Endothelial cell of umbilical vein (primary cell): Measurements from ENCODE around the gene NCKAP5. TPM values are rescaled to one million over a fixed set of nuclear protein-coding genes. Genes with fewer than 3 reads are reported as not detected.

Experiments used
- BruUV-seq: library from RNA; stranded (reverse); fragments of 400-500 nt; replicated peaks from 2 replicates; lab custom pipeline; 2021; lab: Mats Ljungman, UMichigan
- CTCF ChIA-PET: fragments of 300-600, 350-600 bp; sonication (Branson Sonifier 250); formaldehyde crosslinking; loops from one replicate; lab custom pipeline; 2021; ENCODE audit warnings: antibody characterized with exemption, inconsistent platforms; lab: Charles Lee
- POLR2A ChIA-PET: fragments of 300-600, 350-600 bp; sonication (Branson Sonifier 250); formaldehyde crosslinking; loops from one replicate; lab custom pipeline; 2021; ENCODE audit warnings: antibody characterized with exemption, inconsistent platforms; lab: Charles Lee
- DNase-seq: peaks from one replicate; pipeline ENCODE4 v3.0.0-alpha.2; 2011; ENCODE audit warnings: low read depth, low spot score
- FAIRE-seq: peaks from 2 replicates; lab custom pipeline; 2011; peaks lifted over from hg19 to GRCh38; lab: Jason Lieb, UNC
- H2AFZ ChIP-seq: 2 replicates; pipeline ENCODE4 v1.6.0; 2012; ENCODE audit warnings: low read depth, low read length, control low read depth, inconsistent platforms
- H3K27ac ChIP-seq: 2 replicates; pipeline ENCODE4 v1.5.1; 2011; ENCODE audit warnings: low read depth, mild to moderate bottlenecking, control low read depth, low read length, moderate library complexity; ENCODE audit not compliant: insufficient read depth
- H3K27me3 ChIP-seq, 2 experiments: 2 replicates each; pipeline versions ENCODE4 v1.6.0 to v1.6.1; 2011; ENCODE audit warnings: low read length in 2 of 2, mixed read lengths in 1 of 2; ENCODE audit not compliant: control insufficient read depth in 2 of 2, insufficient read depth in 2 of 2
- H3K36me3 ChIP-seq, 2 experiments: 2 replicates in 1 of 2; 3 replicates in 1 of 2; pipeline ENCODE4 v1.5.1; 2011; ENCODE audit warnings: low read length in 2 of 2, mild to moderate bottlenecking in 1 of 2, moderate library complexity in 1 of 2; ENCODE audit not compliant: control insufficient read depth in 2 of 2, insufficient read depth in 2 of 2; ENCODE audit errors: extremely low read depth in 1 of 2
- H3K4me1 ChIP-seq: 3 replicates; pipeline ENCODE4 v1.5.1; 2011; ENCODE audit warnings: mild to moderate bottlenecking, low read length; ENCODE audit not compliant: control insufficient read depth, insufficient read depth; ENCODE audit errors: extremely low read depth
- H3K4me2 ChIP-seq: 2 replicates; pipeline ENCODE4 v1.6.1; 2011; ENCODE audit warnings: low read length, control low read depth, mixed read lengths; ENCODE audit not compliant: insufficient read depth
- H3K4me3 ChIP-seq, 3 experiments: fragments of 200-600 bp in 1 of 3; sonication (generic), shearing (Covaris generic) in 1 of 3; replicated peaks in 1 of 3; 2 replicates each; pipeline ENCODE4 v1.5.1; 2011 to 2016; ENCODE audit warnings: control low read depth in 3 of 3, low read length in 3 of 3, mild to moderate bottlenecking in 2 of 3, inconsistent platforms in 1 of 3, low read depth in 1 of 3, moderate library complexity in 1 of 3; ENCODE audit not compliant: insufficient read depth in 1 of 3
- H3K79me2 ChIP-seq: 2 replicates; pipeline ENCODE4 v1.6.0; 2012; ENCODE audit warnings: low read length, inconsistent platforms; ENCODE audit not compliant: control insufficient read depth, insufficient read depth
- H3K9ac ChIP-seq: replicated peaks from 2 replicates; pipeline ENCODE3; 2011; ENCODE audit warnings: low read length, control low read depth; ENCODE audit not compliant: insufficient read depth; ENCODE audit errors: extremely low read depth
- H3K9me1 ChIP-seq: replicated peaks from 3 replicates; pipeline ENCODE4 v1.6.0; 2011; ENCODE audit warnings: mild to moderate bottlenecking, low read length; ENCODE audit not compliant: control insufficient read depth, insufficient read depth; ENCODE audit errors: extremely low read depth
- H3K9me3 ChIP-seq: replicated peaks from 2 replicates; pipeline ENCODE4 v1.5.1; 2012; ENCODE audit warnings: low read length, inconsistent platforms; ENCODE audit not compliant: control insufficient read depth, insufficient read depth
- H4K20me1 ChIP-seq: replicated peaks from 2 replicates; pipeline ENCODE3; 2011; ENCODE audit warnings: mild to moderate bottlenecking, low read length; ENCODE audit not compliant: control insufficient read depth, insufficient read depth; ENCODE audit errors: extremely low read depth
- EZH2 ChIP-seq: IDR thresholded peaks from 2 replicates; pipeline ENCODE4 v1.6.1; 2012; ENCODE audit warnings: borderline replicate concordance, low read depth, mild to moderate bottlenecking, moderate library complexity, low read length, inconsistent platforms; ENCODE audit not compliant: severe bottlenecking
- FOS ChIP-seq: IDR thresholded peaks from 2 replicates; pipeline ENCODE4 v1.6.1; 2011; ENCODE audit warnings: mild to moderate bottlenecking, low read length, moderate library complexity, borderline replicate concordance; ENCODE audit not compliant: insufficient read depth
- GATA2 ChIP-seq: IDR thresholded peaks from 2 replicates; pipeline ENCODE4 v1.7.0; 2011; ENCODE audit warnings: low read depth, mild to moderate bottlenecking, moderate library complexity, mixed read lengths, low read length; ENCODE audit not compliant: insufficient read length, insufficient read depth
- JUN ChIP-seq: IDR thresholded peaks from 2 replicates; pipeline ENCODE4 v1.6.1; 2011; ENCODE audit warnings: borderline replicate concordance, low read depth; ENCODE audit not compliant: insufficient read length, insufficient read depth
- MYC ChIP-seq: IDR thresholded peaks from one replicate; pipeline ENCODE4 v1.6.1; 2011; ENCODE audit warnings: mild to moderate bottlenecking, low read depth, low read length
- POLR2A ChIP-seq: IDR thresholded peaks from 2 replicates; pipeline ENCODE4 v1.6.1; 2012; ENCODE audit warnings: low read depth, mild to moderate bottlenecking, control low read depth, low read length
- POLR2AphosphoS5 ChIP-seq: IDR thresholded peaks from 2 replicates; pipeline ENCODE4 v1.6.1; 2012; ENCODE audit warnings: low read depth, mild to moderate bottlenecking, control low read depth, low read length, moderate library complexity; ENCODE audit not compliant: insufficient read depth
- dilution Hi-C: fragments of 300-500 bp; cut with MboI; formaldehyde crosslinking; loops from one replicate; pipeline ENCODE4 v1.15.0; 2019; ENCODE audit warnings: low sequenced_read_pairs; ENCODE audit not compliant: extremely low pct_ligation_motif_present
- intact Hi-C: fragments of 100-400 bp; cut with micrococcal nuclease; formaldehyde crosslinking; loops from one replicate; pipeline ENCODE4 v1.10.0; 2022
- polyA plus RNA-seq, 4 experiments: library from polyadenylated mRNA; depleted of rRNA in 3 of 4; stranded (reverse) in 3 of 4; unstranded in 1 of 4; fragments of >200 nt; gene quantifications; 2 replicates each; pipeline versions ENCODE4 v1.2.1 to v1.2.3, GENCODE V29; 2011 to 2012; ENCODE audit warnings: missing spikeins in 1 of 4
- total RNA-seq: library from RNA; stranded (reverse); gene quantifications from 2 replicates; pipeline ENCODE4 v1.2.3, GENCODE V29; 2021
- TF ChIP-seq, protein P1 (sequence below): IDR thresholded peaks from 2 replicates; pipeline ENCODE4 v1.6.1; 2011; ENCODE audit not compliant: insufficient read depth, insufficient read length
- TF ChIP-seq, protein P2 (sequence below), 2 donors: IDR thresholded peaks; 1 replicate in 1 of 2; 2 replicates in 1 of 2; pipeline ENCODE4 v1.5.1; 2011; ENCODE audit warnings: low read length in 2 of 2, mild to moderate bottlenecking in 2 of 2, moderate library complexity in 2 of 2, control low read depth in 1 of 2, inconsistent platforms in 1 of 2, low read depth in 1 of 2; ENCODE audit not compliant: insufficient read depth in 1 of 2; ENCODE audit errors: extremely low read depth in 1 of 2

NCKAP5 gene
- total and polyA plus RNA-seq, 2 donors (not counting 3 experiments of a cell fraction or from before 2014, with no cell fraction given) = 0.47 to 3.3 TPM

DNA sequence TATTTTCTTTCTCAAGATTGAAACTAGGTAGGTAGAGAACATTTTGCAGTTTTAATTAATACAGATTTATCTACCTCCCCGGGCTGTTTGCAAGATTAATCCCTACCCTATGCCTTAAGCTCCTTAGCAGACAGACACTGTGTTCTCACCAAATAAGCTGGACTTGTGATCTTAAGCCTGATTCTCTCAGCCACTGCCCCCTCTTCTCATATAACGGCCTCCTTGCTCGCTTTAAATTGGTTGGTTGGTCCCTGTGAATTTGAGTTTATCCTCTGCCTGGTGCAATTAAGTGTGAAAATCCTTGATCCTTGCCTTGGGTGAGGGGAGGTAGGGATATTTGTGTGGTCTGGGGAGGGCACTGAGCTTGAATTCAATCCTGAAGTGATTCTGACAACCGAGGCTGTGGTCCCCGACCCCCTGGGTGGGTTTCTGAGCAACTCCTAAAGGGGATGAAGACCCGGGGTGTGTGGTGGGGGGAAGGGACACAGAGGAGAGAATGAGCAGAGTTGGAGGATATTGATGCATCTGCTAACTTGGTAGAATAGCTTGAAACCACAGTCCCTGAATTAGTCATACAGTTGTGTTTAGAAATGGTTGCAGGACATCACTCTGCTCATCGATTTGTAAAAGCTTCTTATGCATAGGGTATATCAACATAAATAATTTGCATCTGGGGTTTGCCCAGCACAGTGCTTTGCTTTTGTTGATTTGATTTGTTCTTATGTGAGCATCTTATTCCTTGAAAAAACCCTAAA, 36.9 kb upstream of the NCKAP5 start:
- no peak for TF ChIP-seq POLR2AphosphoS5
- TF ChIP-seq, protein P1, sequence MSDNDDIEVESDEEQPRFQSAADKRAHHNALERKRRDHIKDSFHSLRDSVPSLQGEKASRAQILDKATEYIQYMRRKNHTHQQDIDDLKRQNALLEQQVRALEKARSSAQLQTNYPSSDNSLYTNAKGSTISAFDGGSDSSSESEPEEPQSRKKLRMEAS = no peak
- no peak for TF ChIP-seq POLR2A
- no peak for TF ChIP-seq GATA2
- Histone ChIP-seq H3K9ac (no peak overlapping the region), H3K79me2 (no peaks in the 10 kb centered on the region), H3K27ac (no peak overlapping the region), H3K4me1 (peaks cover 10% of the 10 kb centered on the region), H3K9me1 (no peaks in the 10 kb centered on the region), H3K36me3 (no peaks in the 10 kb centered on the region), H3K9me3 (no peaks in the 10 kb centered on the region), H4K20me1 (no peaks in the 10 kb centered on the region), H3K4me3 (no peak overlapping the region), H3K4me2 (no peak overlapping the region), H2AFZ (no peak overlapping the region), H3K27me3 (no peaks in the 10 kb centered on the region)
- no TSS peak for BruUV-seq
- no peak for DNase-seq
- ChIA-PET POLR2A (no interaction called here), CTCF (interaction anchor here (3.3 kb wide), 1 partner anchor 175 kb away, joined by 10 read pairs; no protein-coding TSS in a partner anchor)
- intact Hi-C loops (no loop called here), dilution Hi-C loops (no loop called here)
- FAIRE-seq = no peak

DNA sequence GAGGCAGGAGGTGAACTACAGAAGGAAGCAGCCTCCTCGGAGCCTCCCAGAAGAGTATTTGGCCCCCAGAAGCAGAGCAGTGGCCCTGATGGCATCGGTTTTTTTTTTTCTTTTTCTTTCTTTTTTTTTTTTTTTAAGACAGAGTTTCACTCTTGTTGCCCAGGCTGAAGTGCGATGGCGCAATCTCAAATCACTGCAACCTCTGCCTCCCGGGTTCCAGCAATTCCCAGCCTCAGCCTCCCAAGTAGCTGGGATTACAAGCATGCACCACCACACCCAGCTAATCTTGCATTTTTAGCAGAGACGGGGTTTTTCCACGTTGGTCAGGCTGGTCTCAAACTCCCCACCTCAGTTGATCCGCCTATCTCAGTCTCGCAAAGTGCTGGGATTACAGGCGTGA, 34.8 kb upstream of the NCKAP5 start:
- Histone ChIP-seq H4K20me1 (no peaks in the 10 kb centered on the region), H3K9me3 (no peaks in the 10 kb centered on the region), H3K27ac (no peak overlapping the region), H3K27me3 (no peaks in the 10 kb centered on the region), H3K4me1 (peaks cover 8% of the 10 kb centered on the region), H3K9ac (no peak overlapping the region), H3K79me2 (no peaks in the 10 kb centered on the region), H3K36me3 (no peaks in the 10 kb centered on the region), H3K4me2 (no peak overlapping the region), H3K4me3 (no peak overlapping the region), H3K9me1 (no peaks in the 10 kb centered on the region), H2AFZ (no peak overlapping the region)
- intact Hi-C loops (no loop called here), dilution Hi-C loops (no loop called here)
- no TSS peak for BruUV-seq
- TF ChIP-seq POLR2A = no peak
- no peak for TF ChIP-seq FOS
- no peak for TF ChIP-seq MYC
- no peak for TF ChIP-seq JUN
- no peak for TF ChIP-seq GATA2
- TF ChIP-seq, protein P2, sequence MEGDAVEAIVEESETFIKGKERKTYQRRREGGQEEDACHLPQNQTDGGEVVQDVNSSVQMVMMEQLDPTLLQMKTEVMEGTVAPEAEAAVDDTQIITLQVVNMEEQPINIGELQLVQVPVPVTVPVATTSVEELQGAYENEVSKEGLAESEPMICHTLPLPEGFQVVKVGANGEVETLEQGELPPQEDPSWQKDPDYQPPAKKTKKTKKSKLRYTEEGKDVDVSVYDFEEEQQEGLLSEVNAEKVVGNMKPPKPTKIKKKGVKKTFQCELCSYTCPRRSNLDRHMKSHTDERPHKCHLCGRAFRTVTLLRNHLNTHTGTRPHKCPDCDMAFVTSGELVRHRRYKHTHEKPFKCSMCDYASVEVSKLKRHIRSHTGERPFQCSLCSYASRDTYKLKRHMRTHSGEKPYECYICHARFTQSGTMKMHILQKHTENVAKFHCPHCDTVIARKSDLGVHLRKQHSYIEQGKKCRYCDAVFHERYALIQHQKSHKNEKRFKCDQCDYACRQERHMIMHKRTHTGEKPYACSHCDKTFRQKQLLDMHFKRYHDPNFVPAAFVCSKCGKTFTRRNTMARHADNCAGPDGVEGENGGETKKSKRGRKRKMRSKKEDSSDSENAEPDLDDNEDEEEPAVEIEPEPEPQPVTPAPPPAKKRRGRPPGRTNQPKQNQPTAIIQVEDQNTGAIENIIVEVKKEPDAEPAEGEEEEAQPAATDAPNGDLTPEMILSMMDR (IDR thresholded peaks at IDR 0.05; ENCODE audit: extremely low read depth in 1 of 2, insufficient read depth in 1 of 2, low read depth in 1 of 2, low read length in 2 of 2) = no peak
- no peak for TF ChIP-seq EZH2
- no peak for TF ChIP-seq POLR2AphosphoS5
- TF ChIP-seq, protein P1 = no peak
- DNase-seq (no peak), FAIRE-seq (no peak)
- ChIA-PET POLR2A (no interaction called here), CTCF (no interaction called here)
